CD4-positive, alpha-beta memory T cell (primary cell): ENCODE measurements around the gene COL27A1. TPM values are rescaled to one million over a fixed set of nuclear protein-coding genes. Genes with fewer than 3 reads are reported as not detected.
A peak's percentile ranks its signal among the peaks of the same experiment; 100 is the strongest.

Experiments used
- CTCF ChIA-PET: fragments of 350-600 bp; sonication (Branson Sonifier 250); formaldehyde crosslinking; loops from one replicate; lab custom pipeline; 2021; ENCODE audit warnings: inconsistent platforms; ENCODE audit not compliant: partially characterized antibody; lab: Charles Lee
- POLR2A ChIA-PET: fragments of 350-600 bp; sonication (Branson Sonifier 250); formaldehyde crosslinking; loops from one replicate; lab custom pipeline; 2021; ENCODE audit not compliant: partially characterized antibody; lab: Charles Lee
- DNase-seq, 5 donors: peaks; one replicate each; pipeline versions ENCODE4 v3.0.0 to v3.0.0-alpha.2; 2020 to 2022; ENCODE audit warnings: mixed read lengths in 1 of 5
- H3K27ac ChIP-seq: one replicate; pipeline ENCODE4 v1.7.0; 2013; ENCODE audit warnings: low read depth, low read length
- H3K27me3 ChIP-seq: 2 replicates; pipeline ENCODE4 v1.7.0; 2013; ENCODE audit warnings: mild to moderate bottlenecking, low read length, moderate library complexity; ENCODE audit not compliant: insufficient read depth
- H3K36me3 ChIP-seq: 2 replicates; pipeline ENCODE4 v1.7.0; 2013; ENCODE audit warnings: mild to moderate bottlenecking, low read length, moderate library complexity; ENCODE audit not compliant: insufficient read depth
- H3K4me1 ChIP-seq: 2 replicates; pipeline ENCODE4 v1.7.0; 2013; ENCODE audit warnings: mild to moderate bottlenecking, low read length, moderate library complexity; ENCODE audit not compliant: insufficient read depth
- H3K4me3 ChIP-seq, 2 donors: one replicate each; pipeline ENCODE4 v1.7.0; 2013; ENCODE audit warnings: low read length in 2 of 2, mild to moderate bottlenecking in 1 of 2
- H3K9me3 ChIP-seq, 2 donors: one replicate each; pipeline ENCODE4 v1.7.0; 2013; ENCODE audit warnings: low read length in 2 of 2, control low read depth in 1 of 2; ENCODE audit not compliant: control insufficient read depth in 1 of 2
- H3K27ac Mint-ChIP-seq, 7 donors: one replicate each; pipeline ENCODE4 v1.8.0; 2020 to 2021; ENCODE audit warnings: mixed read lengths in 7 of 7, mild to moderate bottlenecking in 6 of 7, inconsistent platforms in 3 of 7, moderate library complexity in 3 of 7
- H3K27me3 Mint-ChIP-seq, 2 donors: one replicate each; pipeline ENCODE4 v1.8.0; 2020 to 2021; ENCODE audit warnings: mixed read lengths in 2 of 2
- H3K36me3 Mint-ChIP-seq, 2 donors: one replicate each; pipeline ENCODE4 v1.8.0; 2020 to 2021; ENCODE audit warnings: mixed read lengths in 2 of 2, inconsistent platforms in 1 of 2, mild to moderate bottlenecking in 1 of 2
- H3K4me1 Mint-ChIP-seq, 4 donors: one replicate each; pipeline ENCODE4 v1.8.0; 2020 to 2021; ENCODE audit warnings: mixed read lengths in 4 of 4, mild to moderate bottlenecking in 1 of 4
- H3K4me3 Mint-ChIP-seq, 8 donors: one replicate each; pipeline ENCODE4 v1.8.0; 2020 to 2021; ENCODE audit warnings: mixed read lengths in 8 of 8, mild to moderate bottlenecking in 7 of 8, moderate library complexity in 6 of 8, inconsistent platforms in 3 of 8
- H3K9me3 Mint-ChIP-seq, 8 donors: one replicate each; pipeline ENCODE4 v1.8.0; 2020 to 2021; ENCODE audit warnings: mixed read lengths in 8 of 8, mild to moderate bottlenecking in 5 of 8, inconsistent platforms in 3 of 8, moderate library complexity in 1 of 8
- intact Hi-C: fragments of 100-400 bp; cut with micrococcal nuclease; formaldehyde crosslinking; loops from one replicate; pipeline ENCODE4 v1.15.1; 2023
- polyA plus RNA-seq, 2 donors: library from polyadenylated mRNA; unstranded; fragments of 300-500 nt; fragmentation: Illumina TruSeq; gene quantifications; one replicate each; pipeline ENCODE4 v1.2.3, GENCODE V29; 2021
- total RNA-seq, 2 experiments: library from RNA; stranded (reverse); gene quantifications; one replicate each; pipeline ENCODE4 v1.2.3, GENCODE V29; 2021

The COL27A1 gene
- total and polyA plus RNA-seq, 4 experiments from 2014 or later = 1.3 TPM; not detected in 2

DNA sequence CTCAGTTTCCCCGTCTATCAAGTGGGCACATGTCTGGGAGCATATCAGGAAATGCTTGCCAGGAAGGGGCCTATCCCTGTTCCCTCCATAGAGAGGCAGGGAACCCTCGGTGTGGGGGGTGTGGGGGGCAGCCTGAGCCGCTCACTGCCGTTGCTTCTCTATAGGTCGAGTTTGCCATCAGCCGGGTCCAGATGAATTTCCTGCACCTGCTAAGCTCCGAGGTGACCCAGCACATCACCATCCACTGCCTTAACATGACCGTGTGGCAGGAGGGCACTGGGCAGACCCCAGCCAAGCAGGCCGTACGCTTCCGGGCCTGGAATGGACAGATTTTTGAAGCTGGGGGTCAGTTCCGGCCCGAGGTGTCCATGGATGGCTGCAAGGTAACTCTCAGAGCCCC, 153.8 kb downstream of the COL27A1 start:
- H3K9me3 Mint-ChIP-seq = no peaks in the 10 kb centered on the region
- Histone ChIP-seq H3K27ac (no peak overlapping the region), H3K9me3 (no peaks in the 10 kb centered on the region), H3K36me3 (no peaks in the 10 kb centered on the region), H3K27me3 (no peaks in the 10 kb centered on the region), H3K4me1 (peaks cover 3% of the 10 kb centered on the region), H3K4me3 (no peak overlapping the region)
- H3K4me1 Mint-ChIP-seq = peaks cover 0 to 14% (median 5%) of the 10 kb centered on the region in 4 donors
- H3K36me3 Mint-ChIP-seq = no peaks in the 10 kb centered on the region
- ChIA-PET POLR2A (no interaction called here), CTCF (interaction anchor here (1.2 kb wide), 1 partner anchor 226 kb away, joined by 3 read pairs; no protein-coding TSS in a partner anchor)
- H3K4me3 Mint-ChIP-seq = no peak overlapping the region
- H3K27me3 Mint-ChIP-seq = no peaks in the 10 kb centered on the region
- intact Hi-C loops = no loop called here
- no peak overlapping the region for H3K27ac Mint-ChIP-seq
- no peak for DNase-seq

GRCh38 chr9:114310471-114311450, 155.4 kb downstream of the COL27A1 start:
- H3K36me3 ChIP-seq = no peaks in the 10 kb centered on the region
- ChIA-PET POLR2A (no interaction called here), CTCF (no interaction called here)
- peaks cover under 1% of the 10 kb centered on the region for H3K4me1 ChIP-seq
- H3K4me3 Mint-ChIP-seq = no peak overlapping the region
- intact Hi-C loops = no loop called here
- H3K4me1 Mint-ChIP-seq = peaks cover 0 to 5% (median under 1%) of the 10 kb centered on the region in 4 donors
- H3K9me3 Mint-ChIP-seq = no peaks in the 10 kb centered on the region
- H3K36me3 Mint-ChIP-seq = no peaks in the 10 kb centered on the region
- no peaks in the 10 kb centered on the region for H3K9me3 ChIP-seq
- no peak overlapping the region for H3K4me3 ChIP-seq
- no peak overlapping the region for H3K27ac Mint-ChIP-seq
- DNase-seq = no peak
- no peaks in the 10 kb centered on the region for H3K27me3 ChIP-seq
- H3K27ac ChIP-seq = no peak overlapping the region
- H3K27me3 Mint-ChIP-seq = no peaks in the 10 kb centered on the region

GRCh38 chr9:114311571-114312512, 156.5 kb downstream of the COL27A1 start:
- Mint-ChIP-seq H3K9me3 (no peaks in the 10 kb centered on the region), H3K27ac (no peak overlapping the region), H3K4me1 (no peaks in the 10 kb centered on the region), H3K36me3 (no peaks in the 10 kb centered on the region), H3K4me3 (no peak overlapping the region), H3K27me3 (peaks cover 0 to 3% of the 10 kb centered on the region in 2 donors)
- H3K27ac ChIP-seq = no peak overlapping the region
- H3K4me1 ChIP-seq = no peaks in the 10 kb centered on the region
- DNase-seq = no peak
- no peaks in the 10 kb centered on the region for H3K27me3 ChIP-seq
- POLR2A ChIA-PET = no interaction called here
- no peak overlapping the region for H3K4me3 ChIP-seq
- no peaks in the 10 kb centered on the region for H3K36me3 ChIP-seq
- no peaks in the 10 kb centered on the region for H3K9me3 ChIP-seq
- CTCF ChIA-PET = no interaction called here
- intact Hi-C loops = no loop called here

GRCh38 chr9:114312513-114312875, 157.2 kb downstream of the COL27A1 start:
- H3K4me1 Mint-ChIP-seq = no peaks in the 10 kb centered on the region
- peaks cover 0 to 3% of the 10 kb centered on the region in 2 donors for H3K27me3 Mint-ChIP-seq
- no peaks in the 10 kb centered on the region for H3K9me3 ChIP-seq
- no peak overlapping the region for H3K4me3 ChIP-seq
- H3K36me3 Mint-ChIP-seq = no peaks in the 10 kb centered on the region
- H3K27ac ChIP-seq = no peak overlapping the region
- POLR2A ChIA-PET = no interaction called here
- H3K36me3 ChIP-seq = no peaks in the 10 kb centered on the region
- H3K9me3 Mint-ChIP-seq = no peaks in the 10 kb centered on the region
- H3K27ac Mint-ChIP-seq = peak overlapping the region in 1 of 7 donors; percentile 6
- DNase-seq = no peak
- intact Hi-C loops = no loop called here
- H3K4me1 ChIP-seq = no peaks in the 10 kb centered on the region
- no peak overlapping the region for H3K4me3 Mint-ChIP-seq
- CTCF ChIA-PET = no interaction called here
- no peaks in the 10 kb centered on the region for H3K27me3 ChIP-seq

GRCh38 chr9:114313186-114313585, 157.8 kb downstream of the COL27A1 start:
- POLR2A ChIA-PET = no interaction called here
- Mint-ChIP-seq H3K9me3 (no peaks in the 10 kb centered on the region), H3K36me3 (no peaks in the 10 kb centered on the region), H3K27me3 (peaks cover 0 to 3% of the 10 kb centered on the region in 2 donors), H3K27ac (no peak overlapping the region), H3K4me1 (no peaks in the 10 kb centered on the region), H3K4me3 (no peak overlapping the region)
- H3K4me3 ChIP-seq = no peak overlapping the region
- CTCF ChIA-PET = no interaction called here
- no peak for DNase-seq
- no peaks in the 10 kb centered on the region for H3K9me3 ChIP-seq
- intact Hi-C loops = no loop called here
- H3K36me3 ChIP-seq = no peaks in the 10 kb centered on the region
- no peak overlapping the region for H3K27ac ChIP-seq
- no peaks in the 10 kb centered on the region for H3K4me1 ChIP-seq
- H3K27me3 ChIP-seq = no peaks in the 10 kb centered on the region

GRCh38 chr9:114314256-114314867, 159.0 kb downstream of the COL27A1 start:
- Histone ChIP-seq H3K27me3 (no peaks in the 10 kb centered on the region), H3K4me1 (no peaks in the 10 kb centered on the region), H3K9me3 (no peaks in the 10 kb centered on the region), H3K27ac (no peak overlapping the region), H3K36me3 (no peaks in the 10 kb centered on the region), H3K4me3 (no peak overlapping the region)
- ChIA-PET POLR2A (no interaction called here), CTCF (interaction anchor here (1.1 kb wide), 1 partner anchor 91 kb away, joined by 5 read pairs; no protein-coding TSS in a partner anchor)
- DNase-seq = no peak
- Mint-ChIP-seq H3K9me3 (no peaks in the 10 kb centered on the region), H3K4me1 (no peaks in the 10 kb centered on the region), H3K36me3 (no peaks in the 10 kb centered on the region), H3K27ac (no peak overlapping the region), H3K27me3 (peaks cover 5 to 10% of the 10 kb centered on the region in 2 donors), H3K4me3 (no peak overlapping the region)
- intact Hi-C loops = no loop called here
